ENCODE data around the gene RHAG. TPM values are rescaled to one million over a fixed set of nuclear protein-coding genes. Genes with fewer than 3 reads are reported as not detected.

RHAG gene
- total RNA-seq, 2 experiments from 2014 or later = not detected

DNA sequence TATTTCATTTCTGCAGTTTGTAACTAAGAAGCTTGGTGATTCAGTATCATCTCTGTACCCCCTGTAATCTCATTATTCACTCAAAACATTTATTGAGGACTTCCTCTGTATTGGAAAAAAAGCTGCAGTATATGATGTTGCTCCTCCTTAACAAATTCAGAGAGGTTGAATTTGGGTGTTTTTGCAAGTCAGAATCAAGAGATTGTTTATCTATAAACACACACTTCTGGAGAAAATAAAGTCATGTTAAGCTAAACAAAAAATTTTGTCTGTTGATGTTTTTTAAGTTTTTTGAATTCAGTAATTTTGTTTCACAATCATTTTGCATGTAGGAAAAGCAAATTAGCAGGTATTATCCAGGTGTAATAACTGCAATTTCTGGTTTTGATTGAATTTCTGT lies 11.4 kb upstream of the RHAG start:
- H3K4me3 Mint-ChIP-seq = no peak overlapping the region
- CTCF ChIA-PET = no interaction called here
- H3K27ac Mint-ChIP-seq = no peak overlapping the region
- H3K4me1 Mint-ChIP-seq = no peaks in the 10 kb centered on the region
- no peaks in the 10 kb centered on the region for H3K27me3 Mint-ChIP-seq
- H3K36me3 Mint-ChIP-seq (ENCODE audit: low read depth) = no peaks in the 10 kb centered on the region
- DNase-seq = no peak
- POLR2A ChIA-PET = no interaction called here
- no peaks in the 10 kb centered on the region for H3K9me3 Mint-ChIP-seq

DNA sequence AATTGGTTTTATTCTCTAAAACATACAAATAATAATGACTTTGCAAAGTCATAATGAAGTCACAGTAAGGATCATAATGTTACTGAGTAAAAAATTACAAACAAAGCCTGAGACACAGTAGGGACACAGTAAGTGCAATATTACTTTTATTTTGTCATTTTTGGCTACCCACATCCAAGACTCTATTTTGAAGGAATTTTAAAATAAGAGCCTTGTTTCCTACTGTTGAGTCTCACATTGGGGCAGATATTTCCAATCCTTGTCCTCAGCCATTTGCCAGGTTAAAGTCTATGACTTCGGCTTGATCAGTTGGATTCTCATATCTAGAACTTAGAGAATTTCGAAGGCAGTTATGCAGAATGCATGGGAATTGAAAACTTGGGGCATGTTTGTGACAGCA lies 10.8 kb upstream of the RHAG start:
- Mint-ChIP-seq H3K27me3 (no peaks in the 10 kb centered on the region), H3K36me3 (ENCODE audit: low read depth) (no peaks in the 10 kb centered on the region), H3K4me1 (no peaks in the 10 kb centered on the region), H3K9me3 (no peaks in the 10 kb centered on the region), H3K27ac (no peak overlapping the region), H3K4me3 (no peak overlapping the region)
- POLR2A ChIA-PET = no interaction called here
- no peak for DNase-seq
- CTCF ChIA-PET = no interaction called here

DNA sequence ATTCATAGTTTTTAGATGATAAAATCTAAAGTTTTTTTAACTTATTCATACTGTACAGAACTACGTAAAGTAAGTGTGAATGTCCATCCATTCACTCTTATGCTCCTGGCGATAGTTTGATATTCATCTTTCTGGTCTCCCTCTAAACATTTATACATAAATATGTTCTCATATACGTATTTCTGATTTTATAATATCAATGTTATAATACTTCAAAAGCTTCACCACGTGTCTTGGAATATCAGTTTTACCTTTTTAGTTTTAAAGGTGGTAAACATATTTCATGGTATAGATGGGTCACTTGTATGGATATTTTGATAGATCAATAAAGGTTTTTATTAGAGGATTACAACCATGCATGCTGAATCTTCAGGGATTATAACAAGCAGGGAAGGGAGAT lies 10.3 kb upstream of the RHAG start:
- H3K36me3 Mint-ChIP-seq (ENCODE audit: low read depth) = no peaks in the 10 kb centered on the region
- H3K4me1 Mint-ChIP-seq = no peaks in the 10 kb centered on the region
- H3K9me3 Mint-ChIP-seq = no peaks in the 10 kb centered on the region
- no peak overlapping the region for H3K27ac Mint-ChIP-seq
- DNase-seq = no peak
- ChIA-PET CTCF (no interaction called here), POLR2A (no interaction called here)
- H3K27me3 Mint-ChIP-seq = no peaks in the 10 kb centered on the region
- H3K4me3 Mint-ChIP-seq = no peak overlapping the region

DNA sequence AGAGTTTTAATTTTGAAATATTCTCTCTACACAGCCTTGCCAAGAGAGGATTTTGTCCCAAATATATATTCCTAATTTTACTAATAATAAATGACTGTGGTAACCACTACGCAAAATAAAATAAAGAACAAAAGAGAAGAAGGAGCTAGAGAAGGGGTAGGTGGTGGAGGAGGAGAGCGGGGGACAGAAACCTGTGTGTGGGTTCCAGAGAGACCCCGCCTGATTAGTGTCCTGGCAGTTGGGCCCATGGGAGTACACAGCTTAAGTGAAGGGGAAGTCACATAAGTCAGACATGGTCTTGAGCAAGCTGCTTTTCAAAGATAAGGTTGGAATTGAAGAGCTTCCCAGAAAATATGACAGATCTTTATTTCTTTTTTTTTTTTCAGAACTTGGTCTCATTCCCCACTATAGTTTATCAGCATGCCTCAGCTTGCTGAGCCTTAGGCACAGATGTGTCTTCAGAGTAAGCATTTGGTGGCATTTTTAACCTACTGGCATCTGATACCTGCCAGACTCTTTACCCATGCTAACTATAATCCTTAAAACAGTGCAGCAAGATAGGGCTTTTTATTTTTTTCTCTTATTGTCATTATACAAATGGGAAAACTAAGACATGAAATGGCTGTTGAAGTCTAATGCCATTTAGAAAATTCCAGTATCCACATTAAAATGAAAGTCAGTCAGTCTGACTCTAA lies 9.6 kb upstream of the RHAG start:
- Mint-ChIP-seq H3K27me3 (no peaks in the 10 kb centered on the region), H3K9me3 (no peaks in the 10 kb centered on the region), H3K36me3 (ENCODE audit: low read depth) (no peaks in the 10 kb centered on the region), H3K4me3 (no peak overlapping the region), H3K27ac (no peak overlapping the region), H3K4me1 (no peaks in the 10 kb centered on the region)
- ChIA-PET CTCF (no interaction called here), POLR2A (no interaction called here)
- no peak for DNase-seq

- CTCF ChIA-PET = no interaction called here
- POLR2A ChIA-PET = no interaction called here
- H3K4me1 Mint-ChIP-seq = no peaks in the 10 kb centered on the region
- no peak overlapping the region for H3K4me3 Mint-ChIP-seq
- no peak overlapping the region for H3K27ac Mint-ChIP-seq
- DNase-seq = no peak
- H3K36me3 Mint-ChIP-seq (ENCODE audit: low read depth) = no peaks in the 10 kb centered on the region
- H3K27me3 Mint-ChIP-seq = no peaks in the 10 kb centered on the region
- no peaks in the 10 kb centered on the region for H3K9me3 Mint-ChIP-seq
Observed at GRCh38 chr6:49645139-49645538, 8.5 kb upstream of the RHAG start.

GRCh38 chr6:49639177-49639817 lies 2.7 kb upstream of the RHAG start:
- POLR2A ChIA-PET = no interaction called here
- H3K4me1 Mint-ChIP-seq = no peaks in the 10 kb centered on the region
- H3K27ac Mint-ChIP-seq = no peak overlapping the region
- DNase-seq = no peak
- H3K9me3 Mint-ChIP-seq = no peaks in the 10 kb centered on the region
- no peaks in the 10 kb centered on the region for H3K36me3 Mint-ChIP-seq (ENCODE audit: low read depth)
- no peak overlapping the region for H3K4me3 Mint-ChIP-seq
- CTCF ChIA-PET = no interaction called here
- no peaks in the 10 kb centered on the region for H3K27me3 Mint-ChIP-seq

- no peaks in the 10 kb centered on the region for H3K27me3 Mint-ChIP-seq
- no peak for DNase-seq
- no peak overlapping the region for H3K4me3 Mint-ChIP-seq
- CTCF ChIA-PET = no interaction called here
- H3K27ac Mint-ChIP-seq = no peak overlapping the region
- POLR2A ChIA-PET = no interaction called here
- H3K4me1 Mint-ChIP-seq = no peaks in the 10 kb centered on the region
- no peaks in the 10 kb centered on the region for H3K9me3 Mint-ChIP-seq
- H3K36me3 Mint-ChIP-seq (ENCODE audit: low read depth) = no peaks in the 10 kb centered on the region
Observed at GRCh38 chr6:49637350-49637731, 702 bp upstream of the RHAG start.

DNA sequence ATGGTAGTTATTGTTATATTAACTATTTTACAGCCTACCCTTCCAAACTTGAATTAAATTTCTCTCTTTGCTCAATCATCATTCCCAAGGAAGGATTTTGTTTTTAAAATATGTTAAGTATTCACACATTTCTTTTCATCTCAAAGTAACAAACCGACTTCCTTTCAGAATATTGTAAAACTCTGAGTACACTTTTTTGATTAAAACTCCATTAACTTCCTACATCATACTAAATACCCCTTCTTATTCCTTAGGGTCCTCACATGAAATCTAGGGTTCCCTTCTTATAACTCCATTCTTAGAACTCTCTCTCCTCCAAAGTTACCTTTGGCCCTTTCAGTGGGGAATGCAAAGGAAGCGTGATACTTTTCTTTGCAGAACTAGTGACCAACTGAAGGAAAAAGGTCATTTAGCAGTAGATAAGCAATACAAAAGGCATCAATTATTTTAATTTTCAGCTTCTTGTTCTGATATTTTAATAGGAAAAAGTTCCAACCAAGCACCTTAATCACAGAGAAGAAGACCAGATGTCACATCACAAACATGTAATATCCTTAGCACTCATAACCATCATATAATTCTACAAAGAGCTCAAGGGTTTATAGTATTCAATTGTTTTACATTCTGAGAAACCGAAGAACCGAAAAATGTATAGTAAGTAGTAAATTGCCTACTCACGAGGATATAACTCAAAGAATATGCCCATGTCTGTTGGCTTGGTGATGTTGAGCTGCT lies 494 bp downstream of the RHAG start:
- CTCF ChIA-PET = no interaction called here
- DNase-seq = no peak
- no peak overlapping the region for H3K27ac Mint-ChIP-seq
- H3K9me3 Mint-ChIP-seq = no peaks in the 10 kb centered on the region
- H3K4me1 Mint-ChIP-seq = no peaks in the 10 kb centered on the region
- H3K36me3 Mint-ChIP-seq (ENCODE audit: low read depth) = no peaks in the 10 kb centered on the region
- no peak overlapping the region for H3K4me3 Mint-ChIP-seq
- POLR2A ChIA-PET = no interaction called here
- no peaks in the 10 kb centered on the region for H3K27me3 Mint-ChIP-seq

- POLR2A ChIA-PET = no interaction called here
- H3K36me3 Mint-ChIP-seq (ENCODE audit: low read depth) = no peaks in the 10 kb centered on the region
Observed at GRCh38 chr6:49635480-49635879, 1.2 kb downstream of the RHAG start.

DNA sequence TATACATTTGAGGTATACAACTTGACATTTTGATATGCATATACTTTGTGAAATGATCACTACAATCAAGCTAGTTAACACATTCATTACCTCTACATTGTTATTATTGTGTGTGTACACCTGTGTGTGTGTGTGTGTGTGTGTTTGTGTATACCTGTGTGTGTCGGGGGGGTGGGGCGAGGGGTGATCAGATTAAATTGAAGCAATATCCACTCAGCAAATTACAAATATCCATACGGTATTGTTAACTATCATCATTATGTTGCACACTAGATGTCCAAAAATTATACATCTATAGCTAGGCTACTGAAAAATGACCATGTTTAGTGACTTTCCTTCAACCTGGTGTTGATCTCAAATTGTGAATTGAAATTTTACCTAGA lies 1.8 kb downstream of the RHAG start:
- ChIA-PET CTCF (interaction anchor here (0.6 to 0.9 kb wide), 2 partner anchors 12 to 102 kb away, joined by 3 read pairs; no protein-coding TSS in a partner anchor), POLR2A (no interaction called here)
- no peak overlapping the region for H3K4me3 Mint-ChIP-seq
- H3K4me1 Mint-ChIP-seq = no peaks in the 10 kb centered on the region
- no peak for DNase-seq
- H3K27me3 Mint-ChIP-seq = no peaks in the 10 kb centered on the region
- no peaks in the 10 kb centered on the region for H3K9me3 Mint-ChIP-seq
- no peaks in the 10 kb centered on the region for H3K36me3 Mint-ChIP-seq (ENCODE audit: low read depth)
- H3K27ac Mint-ChIP-seq = no peak overlapping the region

More at GRCh38 chr6:49635480-49635879, 1.2 kb downstream of the RHAG start:
- Mint-ChIP-seq H3K4me3 (no peak overlapping the region), H3K9me3 (no peaks in the 10 kb centered on the region), H3K4me1 (no peaks in the 10 kb centered on the region), H3K27ac (no peak overlapping the region), H3K27me3 (no peaks in the 10 kb centered on the region)
- no peak for DNase-seq
- CTCF ChIA-PET = interaction anchor here (0.6 to 0.9 kb wide), 2 partner anchors 12 to 103 kb away, joined by 3 read pairs; no protein-coding TSS in a partner anchor

DNA sequence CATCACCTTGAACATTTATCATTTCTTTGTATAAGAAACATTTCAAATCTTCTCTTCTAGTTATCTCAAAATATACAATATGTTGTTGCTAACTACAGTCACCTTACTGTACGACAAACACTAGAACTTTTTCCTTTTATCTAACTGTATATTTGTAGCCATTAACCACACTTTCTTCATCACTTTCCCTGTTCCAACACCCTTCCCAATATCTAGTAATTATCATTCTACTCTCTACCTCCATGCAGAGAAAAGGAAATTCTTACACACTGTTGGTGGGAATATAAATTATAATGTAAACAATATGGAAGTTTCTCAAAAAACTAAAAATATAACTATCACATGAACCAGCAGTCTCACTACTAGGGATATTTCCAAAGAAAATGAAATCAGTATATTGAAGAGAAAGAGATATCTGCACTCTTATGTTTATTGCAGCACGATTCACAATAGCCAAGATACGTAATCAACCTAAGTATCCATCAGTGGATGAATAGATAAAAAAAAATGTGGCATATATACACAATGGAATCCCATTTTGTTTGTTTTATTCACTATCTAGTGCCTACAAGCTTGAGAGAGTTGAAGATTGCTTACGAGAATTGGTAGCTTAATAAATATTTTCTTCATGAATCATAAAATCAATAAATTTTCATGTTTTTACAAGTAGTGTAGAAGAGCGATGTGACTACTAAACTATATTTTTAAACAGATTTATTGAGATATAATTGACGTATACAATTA lies 2.4 kb downstream of the RHAG start:
- no peak for DNase-seq
- no peaks in the 10 kb centered on the region for H3K27me3 Mint-ChIP-seq
- ChIA-PET CTCF (interaction anchor here (0.9 kb wide), 1 partner anchor 102 kb away, joined by 3 read pairs; no protein-coding TSS in a partner anchor), POLR2A (no interaction called here)
- H3K9me3 Mint-ChIP-seq = no peaks in the 10 kb centered on the region
- H3K4me3 Mint-ChIP-seq = no peak overlapping the region
- H3K27ac Mint-ChIP-seq = no peak overlapping the region
- H3K36me3 Mint-ChIP-seq (ENCODE audit: low read depth) = no peaks in the 10 kb centered on the region
- no peaks in the 10 kb centered on the region for H3K4me1 Mint-ChIP-seq

GRCh38 chr6:49633541-49633940 lies 3.1 kb downstream of the RHAG start:
- Mint-ChIP-seq H3K4me1 (no peaks in the 10 kb centered on the region), H3K4me3 (no peak overlapping the region), H3K27me3 (no peaks in the 10 kb centered on the region), H3K9me3 (no peaks in the 10 kb centered on the region), H3K27ac (no peak overlapping the region), H3K36me3 (ENCODE audit: low read depth) (no peaks in the 10 kb centered on the region)
- ChIA-PET CTCF (no interaction called here), POLR2A (no interaction called here)
- DNase-seq = no peak

DNA sequence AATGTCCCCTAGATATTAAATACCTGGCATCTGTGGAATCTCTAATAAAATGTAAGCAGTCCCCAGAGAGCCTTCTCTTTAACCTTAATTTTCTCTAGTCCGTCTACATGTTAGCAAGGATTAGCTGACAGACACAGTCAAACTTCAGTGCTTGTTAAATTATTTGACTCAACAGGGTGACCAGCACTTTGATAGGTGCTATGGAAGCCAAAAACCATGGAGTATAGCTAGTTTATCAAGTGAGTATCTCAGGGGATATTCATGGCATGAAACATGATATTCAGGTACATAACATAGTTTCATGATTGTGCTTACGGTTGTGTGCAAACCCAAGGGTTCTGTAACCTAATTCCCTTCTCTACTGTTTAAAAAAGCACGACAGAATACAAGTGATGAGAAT lies 3.9 kb downstream of the RHAG start:
- Mint-ChIP-seq H3K4me1 (no peaks in the 10 kb centered on the region), H3K4me3 (no peak overlapping the region), H3K27ac (no peak overlapping the region), H3K9me3 (no peaks in the 10 kb centered on the region), H3K27me3 (no peaks in the 10 kb centered on the region), H3K36me3 (ENCODE audit: low read depth) (no peaks in the 10 kb centered on the region)
- POLR2A ChIA-PET = no interaction called here
- no peak for DNase-seq
- CTCF ChIA-PET = interaction anchor here (1.1 kb wide), 1 partner anchor 8 kb away, joined by 3 read pairs; no protein-coding TSS in a partner anchor
